ENCODE data around the gene CEP131. TPM values are rescaled to one million over a fixed set of nuclear protein-coding genes. Genes with fewer than 3 reads are reported as not detected.

CEP131 gene
- total RNA-seq, 4 donors from 2014 or later, result 3.5 to 77.6 (median 9.8) TPM

GRCh38 chr17:81183807-81184206 lies 39.0 kb downstream of the CEP131 start:
- TF ChIP-seq POLR2A (IDR thresholded peaks at IDR 0.05) (no peak), CTCF (IDR thresholded peaks at IDR 0.05) (no peak)
- DNase-seq, result no peak
- Histone ChIP-seq H3K27me3 (no peaks in the 10 kb centered on the region), H3K4me1 (no peaks in the 10 kb centered on the region), H3K36me3 (no peaks in the 10 kb centered on the region), H3K27ac (no peak overlapping the region), H3K4me3 (no peak overlapping the region), H3K9me3 (no peaks in the 10 kb centered on the region)

- H3K4me1 ChIP-seq, result no peaks in the 10 kb centered on the region
- no peak for DNase-seq
- H3K27me3 ChIP-seq, result no peaks in the 10 kb centered on the region
Observed at GRCh38 chr17:81183316-81183715, 39.4 kb downstream of the CEP131 start.

GRCh38 chr17:81182596-81182995 lies 40.2 kb downstream of the CEP131 start:
- H3K27ac ChIP-seq, result no peak overlapping the region
- DNase-seq, result no peak
- no peaks in the 10 kb centered on the region for H3K27me3 ChIP-seq
- H3K4me1 ChIP-seq, result no peaks in the 10 kb centered on the region
- no peaks in the 10 kb centered on the region for H3K9me3 ChIP-seq
- TF ChIP-seq CTCF (IDR thresholded peaks at IDR 0.05) (no peak), POLR2A (IDR thresholded peaks at IDR 0.05) (no peak)
- H3K36me3 ChIP-seq, result no peaks in the 10 kb centered on the region
- no peak overlapping the region for H3K4me3 ChIP-seq

More at GRCh38 chr17:81183316-81183715, 39.4 kb downstream of the CEP131 start:
- Histone ChIP-seq H3K4me3 (no peak overlapping the region), H3K36me3 (no peaks in the 10 kb centered on the region), H3K27ac (no peak overlapping the region), H3K9me3 (no peaks in the 10 kb centered on the region)
- TF ChIP-seq POLR2A (IDR thresholded peaks at IDR 0.05) (no peak), CTCF (IDR thresholded peaks at IDR 0.05) (no peak)

GRCh38 chr17:81181811-81182185 lies 41.0 kb downstream of the CEP131 start:
- no peaks in the 10 kb centered on the region for H3K27me3 ChIP-seq
- H3K4me1 ChIP-seq, result no peaks in the 10 kb centered on the region
- TF ChIP-seq POLR2A (IDR thresholded peaks at IDR 0.05), result no peak
- no peak for TF ChIP-seq CTCF (IDR thresholded peaks at IDR 0.05)

DNA sequence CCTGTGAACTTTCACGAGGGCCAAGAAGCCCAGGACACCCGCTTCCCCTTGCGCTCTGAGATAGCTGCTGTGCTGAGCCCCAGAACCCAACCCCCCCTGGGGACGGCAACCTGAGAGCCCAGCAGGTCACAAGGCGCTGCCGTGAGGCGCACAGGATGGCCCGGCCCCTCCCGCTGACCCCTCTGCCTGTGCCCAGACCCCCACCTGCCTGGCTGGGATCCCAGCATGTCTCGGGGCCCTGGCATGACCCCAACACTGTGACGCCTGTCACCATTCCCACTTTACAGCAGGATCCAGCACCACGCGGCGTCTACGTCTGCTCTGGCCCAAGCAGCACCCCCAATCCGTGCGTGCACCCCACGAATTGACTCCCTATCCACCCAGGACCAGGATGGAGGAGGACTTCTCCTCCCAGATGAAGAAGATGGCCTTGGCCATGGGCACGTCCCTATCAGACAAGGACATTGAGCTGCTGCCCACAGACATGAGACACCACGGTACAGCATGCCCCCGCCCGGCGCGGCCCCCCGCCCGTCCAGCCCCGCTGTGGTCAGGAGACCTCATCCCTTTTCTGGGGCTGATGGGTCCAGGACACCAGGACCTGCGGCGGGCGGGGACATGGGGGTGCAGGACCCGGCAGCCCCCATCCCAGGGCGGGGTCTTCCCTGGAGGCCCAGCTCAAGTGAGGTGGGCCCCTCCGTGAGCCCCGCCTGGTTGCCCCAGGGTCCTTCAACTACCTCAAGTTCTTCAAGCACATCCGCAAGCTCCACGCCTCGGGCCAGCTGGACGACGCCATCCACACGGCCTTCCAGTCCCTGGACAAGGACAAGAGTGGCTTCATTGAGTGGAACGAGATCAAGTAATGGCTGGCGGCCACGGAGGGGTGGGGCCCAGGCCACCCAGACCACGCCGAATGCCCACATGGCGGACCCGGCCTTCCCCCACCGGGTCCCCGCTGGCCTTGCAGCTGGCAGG lies 41.6 kb downstream of the CEP131 start:
- H3K36me3 ChIP-seq, result no peaks in the 10 kb centered on the region
- no peaks in the 10 kb centered on the region for H3K9me3 ChIP-seq
- no peak overlapping the region for H3K27ac ChIP-seq
- no peaks in the 10 kb centered on the region for H3K4me1 ChIP-seq
- TF ChIP-seq CTCF (IDR thresholded peaks at IDR 0.05) (no peak), POLR2A (IDR thresholded peaks at IDR 0.05) (no peak)
- no peak overlapping the region for H3K4me3 ChIP-seq
- H3K27me3 ChIP-seq, result no peaks in the 10 kb centered on the region
- DNase-seq, result no peak

More at GRCh38 chr17:81181811-81182185, 41.0 kb downstream of the CEP131 start:
- no peak for DNase-seq
- H3K9me3 ChIP-seq, result no peaks in the 10 kb centered on the region
- H3K4me3 ChIP-seq, result no peak overlapping the region
- no peaks in the 10 kb centered on the region for H3K36me3 ChIP-seq
- no peak overlapping the region for H3K27ac ChIP-seq
